Esophagus squamous epithelium (tissue), 5 donors: ENCODE results near the gene BRINP3. TPM values are rescaled to one million over a fixed set of nuclear protein-coding genes. Genes with fewer than 3 reads are reported as not detected.

ENCODE experiments used
- DNase-seq: peaks from one replicate; lab custom pipeline; 2025; lab: John Stamatoyannopoulos, UW
- H3K27ac ChIP-seq, 4 donors: fragments of 200-600 bp; sonication (generic); one replicate each; pipeline ENCODE4 v1.5.1; 2016 to 2019; ENCODE audit warnings: mild to moderate bottlenecking in 1 of 4
- H3K27me3 ChIP-seq, 4 donors: fragments of 200-600 bp; sonication (generic); 1 replicate in 3 of 4; 2 replicates in 1 of 4; pipeline versions ENCODE4 v1.5.1 to v1.6.0; 2017 to 2021; ENCODE audit warnings: antibody characterized with exemption in 1 of 4
- H3K36me3 ChIP-seq, 3 donors: fragments of 200-600 bp; sonication (generic); one replicate each; pipeline ENCODE4 v1.5.1; 2016 to 2019
- H3K4me1 ChIP-seq, 3 donors: fragments of 200-600 bp; sonication (generic); one replicate each; pipeline ENCODE4 v1.5.1; 2017 to 2019
- H3K4me3 ChIP-seq, 4 donors: fragments of 200-600 bp; sonication (generic); 1 replicate in 3 of 4; 2 replicates in 1 of 4; pipeline ENCODE4 v1.5.1; 2016 to 2019; ENCODE audit warnings: mild to moderate bottlenecking in 2 of 4, moderate library complexity in 1 of 4
- H3K9me3 ChIP-seq, 3 donors: fragments of 200-600 bp; sonication (generic); one replicate each; pipeline ENCODE4 v1.5.1; 2016 to 2019
- CTCF ChIP-seq, 6 experiments: fragments of 450-650 bp in 4 of 6; fragments of 200-600 bp in 2 of 6; sonication (generic) in 2 of 6; IDR thresholded peaks; one replicate each; pipeline ENCODE4 v1.5.1; 2016 to 2019; ENCODE audit warnings: antibody characterized with exemption in 6 of 6, mild to moderate bottlenecking in 4 of 6, moderate library complexity in 4 of 6
- POLR2A ChIP-seq, 4 donors: fragments of 450-650 bp; IDR thresholded peaks; one replicate each; pipeline ENCODE4 v1.6.1; 2017; ENCODE audit warnings: antibody characterized with exemption in 4 of 4, mild to moderate bottlenecking in 4 of 4, moderate library complexity in 3 of 4
- WGBS, 2 donors: methylation state at CpG; one replicate each; pipeline ENCODE4 v1.1.5; 2018; 5-methylcytosine and 5-hydroxymethylcytosine counted together
- intact Hi-C: fragments of 100-400 bp; cut with DNase I; formaldehyde crosslinking; loops from one replicate; pipeline ENCODE4 v1.15.0; 2022
- total RNA-seq, 4 donors: library from RNA; depleted of rRNA; stranded (reverse); fragments of >200 nt; gene quantifications; one replicate each; pipeline ENCODE4 v1.1.0, GENCODE V29; 2016
- donor health status: DM: yes; HTN: yes; CAD: no.

Gene BRINP3
- total RNA-seq, 4 donors from 2014 or later = 0.50 to 0.95 TPM; not detected in 2

DNA sequence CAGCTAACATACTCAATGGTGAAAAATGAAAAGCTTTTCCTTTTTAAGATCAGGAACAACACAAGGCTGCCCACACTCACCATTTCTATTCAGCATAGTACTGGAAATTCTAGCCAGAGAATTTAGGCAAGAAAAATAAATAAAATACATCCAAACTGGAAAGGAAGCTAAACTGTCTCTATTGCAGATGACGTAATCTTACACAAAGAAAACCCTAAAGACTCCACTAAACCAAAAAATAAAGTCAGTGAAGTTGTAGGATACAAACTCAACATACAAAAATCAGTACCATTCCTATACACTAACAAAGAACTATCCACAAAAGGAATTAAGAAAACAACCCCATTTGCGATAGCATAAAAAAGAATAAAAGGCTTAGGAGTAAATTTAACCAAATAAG is 181.2 kb downstream of the BRINP3 start:
- Histone ChIP-seq H3K27me3 (no peaks in the 10 kb centered on the region), H3K4me1 (no peaks in the 10 kb centered on the region), H3K27ac (no peak overlapping the region), H3K9me3 (no peaks in the 10 kb centered on the region), H3K4me3 (no peak overlapping the region), H3K36me3 (no peaks in the 10 kb centered on the region)
- no peak for TF ChIP-seq POLR2A (IDR thresholded peaks at IDR 0.05)
- TF ChIP-seq CTCF (IDR thresholded peaks at IDR 0.05) = no peak
- intact Hi-C loops = no loop called here
- no peak for DNase-seq
- 57 to 66% methylated on average over 2 of the region's 2 CpGs for WGBS, 2 donors

DNA sequence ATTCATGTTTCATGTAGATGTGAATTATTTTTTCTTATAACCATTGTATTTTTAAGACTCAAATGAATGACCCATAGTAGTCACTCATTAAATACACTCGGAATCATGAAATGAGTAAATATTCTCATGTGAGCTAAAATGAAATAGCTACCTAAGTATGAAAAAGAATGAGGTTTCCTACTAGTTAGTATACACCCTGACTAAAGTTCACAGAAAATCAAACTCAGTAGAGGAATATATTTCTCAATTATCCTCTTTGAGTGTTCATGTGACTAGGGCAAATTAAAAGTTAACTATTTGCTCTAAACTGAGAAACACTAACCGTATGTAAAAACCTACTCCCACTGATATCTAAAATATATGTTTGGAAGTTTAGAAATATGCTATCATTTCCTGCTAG is 187.8 kb downstream of the BRINP3 start:
- no peaks in the 10 kb centered on the region for H3K27me3 ChIP-seq
- intact Hi-C loops = no loop called here
- no peak for DNase-seq
- TF ChIP-seq CTCF (IDR thresholded peaks at IDR 0.05) (no peak), POLR2A (IDR thresholded peaks at IDR 0.05) (no peak)
- H3K4me1 ChIP-seq = no peaks in the 10 kb centered on the region
- H3K9me3 ChIP-seq = no peaks in the 10 kb centered on the region
- H3K36me3 ChIP-seq = no peaks in the 10 kb centered on the region
- no peak overlapping the region for H3K4me3 ChIP-seq
- H3K27ac ChIP-seq = no peak overlapping the region
- WGBS, 2 donors = 79 to 85% methylated on average over 2 of the region's 2 CpGs

DNA sequence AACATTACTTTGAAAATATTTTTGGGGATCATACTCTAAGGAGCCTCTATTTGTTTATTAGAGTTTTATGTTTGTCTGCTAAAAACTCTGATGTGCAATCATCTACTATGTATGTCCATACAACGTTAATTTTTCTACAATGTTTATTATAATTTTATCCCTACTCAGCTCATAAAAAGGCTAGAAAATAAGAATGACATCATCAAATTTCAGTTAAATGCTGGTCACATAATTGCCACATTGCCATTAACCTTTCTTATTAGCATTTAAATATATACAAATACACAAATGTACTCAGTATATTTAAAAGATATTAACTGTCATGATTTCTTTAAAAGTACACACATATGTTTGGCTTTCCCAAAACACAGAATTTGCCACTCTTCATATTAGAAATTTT is 191.6 kb downstream of the BRINP3 start:
- no peaks in the 10 kb centered on the region for H3K27me3 ChIP-seq
- DNase-seq = no peak
- H3K27ac ChIP-seq = no peak overlapping the region
- H3K36me3 ChIP-seq = no peaks in the 10 kb centered on the region
- no peaks in the 10 kb centered on the region for H3K4me1 ChIP-seq
- 60 to 62% methylated on average over 1 of the region's 1 CpG for WGBS, 2 donors
- no peak overlapping the region for H3K4me3 ChIP-seq
- no peak for TF ChIP-seq CTCF (IDR thresholded peaks at IDR 0.05)
- no peak for TF ChIP-seq POLR2A (IDR thresholded peaks at IDR 0.05)
- H3K9me3 ChIP-seq = no peaks in the 10 kb centered on the region
- intact Hi-C loops = no loop called here

DNA sequence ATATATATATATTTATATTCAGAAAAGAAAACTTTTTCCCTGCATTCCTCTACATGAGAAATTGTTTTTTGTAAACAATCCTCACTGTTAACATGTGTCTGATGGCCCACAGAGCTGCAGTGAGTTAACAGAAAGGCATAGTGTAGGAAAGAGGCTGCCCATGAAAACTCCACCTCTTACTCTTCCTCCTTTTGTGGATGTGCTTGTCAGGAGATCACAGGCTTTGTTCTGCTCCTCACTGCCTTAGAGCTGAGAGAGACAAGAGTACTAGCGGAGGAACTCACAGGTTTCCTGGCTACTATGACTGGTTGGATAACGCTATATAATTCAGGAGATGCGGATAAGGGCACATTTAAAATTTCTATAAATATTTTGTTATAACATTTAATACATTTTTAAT is 200.6 kb downstream of the BRINP3 start:
- Histone ChIP-seq H3K9me3 (no peaks in the 10 kb centered on the region), H3K27ac (no peak overlapping the region), H3K4me3 (no peak overlapping the region), H3K27me3 (no peaks in the 10 kb centered on the region), H3K4me1 (no peaks in the 10 kb centered on the region), H3K36me3 (no peaks in the 10 kb centered on the region)
- intact Hi-C loops = no loop called here
- TF ChIP-seq POLR2A (IDR thresholded peaks at IDR 0.05) (no peak), CTCF (IDR thresholded peaks at IDR 0.05) (no peak)
- DNase-seq = no peak
- 87 to 88% methylated on average over 3 of the region's 3 CpGs for WGBS, 2 donors

DNA sequence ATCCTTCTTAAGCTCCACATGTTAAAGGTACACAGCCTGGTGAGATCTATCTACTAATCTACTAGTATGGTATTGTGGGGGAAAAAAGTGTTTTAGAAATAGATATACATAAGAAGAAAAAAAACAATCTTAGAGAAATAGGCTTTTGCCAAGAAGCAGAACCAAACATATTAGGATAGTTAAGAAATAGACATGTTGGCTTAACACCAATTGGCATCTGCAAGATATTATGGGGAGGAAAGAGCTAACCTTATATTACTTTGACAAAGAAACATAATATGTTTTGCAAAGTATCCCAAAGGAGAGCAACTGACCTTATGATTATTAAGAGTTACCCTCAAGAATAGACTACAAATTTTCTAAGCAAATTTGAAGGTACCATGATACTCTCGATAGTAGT is 202.9 kb downstream of the BRINP3 start:
- intact Hi-C loops = no loop called here
- Histone ChIP-seq H3K27me3 (no peaks in the 10 kb centered on the region), H3K27ac (no peak overlapping the region)

More for the DNA sequence above, 202.9 kb downstream of the BRINP3 start:
- DNase-seq = no peak
- WGBS, 2 donors = 91 to 94% methylated on average over 1 of the region's 1 CpG
- H3K36me3 ChIP-seq = no peaks in the 10 kb centered on the region
- H3K9me3 ChIP-seq = no peaks in the 10 kb centered on the region
- H3K4me1 ChIP-seq = no peaks in the 10 kb centered on the region
- no peak for TF ChIP-seq POLR2A (IDR thresholded peaks at IDR 0.05)
- no peak for TF ChIP-seq CTCF (IDR thresholded peaks at IDR 0.05)
- no peak overlapping the region for H3K4me3 ChIP-seq
